Stimulated activated CD4-positive, alpha-beta T cell treated with anti-CD3 and anti-CD28 coated beads, Interleukin-15, amount 100 ng/mL, for 48 hours (primary cell): Measurements from ENCODE around the gene IRX4.

ENCODE experiments used
- DNase-seq, 2 donors: peaks; one replicate each; pipeline ENCODE4 v3.0.0-alpha.2; 2020; ENCODE audit warnings: low read depth in 2 of 2

Gene IRX4

GRCh38 chr5:1882337-1883119 lies at the start of gene IRX4:
Gene IRX4 (minus strand): TSS chr5:1882925. CDS start chr5:1882647, 278 bp downstream.
- no peak for DNase-seq

GRCh38 chr5:1931604-1932231 lies 49.0 kb upstream of the IRX4 start:
- no peak for DNase-seq

GRCh38 chr5:1930880-1931603 lies 48.3 kb upstream of the IRX4 start:
- no peak for DNase-seq

- no peak for DNase-seq
Measured at GRCh38 chr5:1930501-1930879, 47.8 kb upstream of the IRX4 start.

- no peak for DNase-seq
Measured at GRCh38 chr5:1929108-1929991, 46.6 kb upstream of the IRX4 start.

GRCh38 chr5:1926471-1927341 lies 44.0 kb upstream of the IRX4 start:
- DNase-seq: no peak

GRCh38 chr5:1926071-1926440 lies 43.3 kb upstream of the IRX4 start:
- no peak for DNase-seq

GRCh38 chr5:1925111-1926070 lies 42.7 kb upstream of the IRX4 start:
- DNase-seq: no peak

GRCh38 chr5:1923766-1924165 lies 41.0 kb upstream of the IRX4 start:
- DNase-seq: no peak

GRCh38 chr5:1923341-1923740 lies 40.6 kb upstream of the IRX4 start:
- DNase-seq: no peak

- DNase-seq: no peak
Measured at GRCh38 chr5:1921711-1922110, 39.0 kb upstream of the IRX4 start.

- no peak for DNase-seq
Measured at GRCh38 chr5:1919750-1920149, 37.0 kb upstream of the IRX4 start.

- DNase-seq: no peak
Measured at GRCh38 chr5:1919209-1919566, 36.5 kb upstream of the IRX4 start.

- no peak for DNase-seq
Measured at GRCh38 chr5:1918488-1919208, 35.9 kb upstream of the IRX4 start.

GRCh38 chr5:1917830-1918487 lies 35.2 kb upstream of the IRX4 start:
- DNase-seq: no peak

- DNase-seq: no peak
Measured at GRCh38 chr5:1916041-1917001, 33.6 kb upstream of the IRX4 start.

GRCh38 chr5:1915316-1915715 lies 32.6 kb upstream of the IRX4 start:
- no peak for DNase-seq
